GM04503 (cell line): ENCODE measurements around the gene IL17RD.

Source experiments
- DNase-seq: peaks from one replicate; pipeline ENCODE4 v3.0.0-alpha.2; 2012; ENCODE audit warnings: low read depth

IL17RD gene

GRCh38 chr3:57130571-57131209 lies 34.5 kb downstream of the IL17RD start:
- no peak for DNase-seq

DNA sequence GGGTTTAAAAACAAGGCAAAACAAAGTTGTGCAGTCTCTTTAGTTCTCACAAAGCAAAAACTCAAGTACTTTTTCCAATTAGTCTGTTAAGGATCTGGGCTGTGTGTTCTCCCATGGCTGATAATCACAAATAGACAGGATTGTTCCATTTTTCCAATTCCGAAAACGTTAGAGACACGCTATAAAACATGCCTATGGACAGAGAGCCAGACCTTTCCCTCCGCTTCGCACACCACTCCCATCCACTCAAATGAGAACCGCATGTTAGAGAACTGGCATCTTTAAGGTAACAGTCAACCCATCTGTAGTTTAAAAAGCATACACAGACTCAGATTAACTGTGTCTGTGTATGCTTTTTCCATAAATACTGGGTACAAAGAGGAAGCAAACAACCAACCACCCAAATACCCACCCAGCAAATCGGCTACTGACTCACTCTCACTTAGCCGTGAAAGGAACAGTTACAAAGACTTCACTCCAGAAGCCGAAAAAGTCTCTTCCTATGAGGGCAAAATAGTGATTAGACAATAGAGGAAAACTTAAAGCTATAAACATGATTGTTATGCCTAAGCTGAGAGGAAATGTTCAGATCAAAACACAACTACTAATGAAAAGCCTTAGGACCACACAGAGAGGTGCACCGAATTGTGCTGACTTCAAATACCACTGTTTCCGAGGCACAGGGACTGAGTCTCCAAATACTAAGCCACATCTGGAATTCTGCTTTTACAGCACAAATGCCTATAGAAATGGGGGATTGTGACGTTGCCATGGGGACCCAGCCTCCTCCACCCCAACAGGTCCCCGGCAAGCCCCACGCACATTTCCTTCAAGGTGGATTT lies 36.1 kb downstream of the IL17RD start:
- DNase-seq, result no peak

DNA sequence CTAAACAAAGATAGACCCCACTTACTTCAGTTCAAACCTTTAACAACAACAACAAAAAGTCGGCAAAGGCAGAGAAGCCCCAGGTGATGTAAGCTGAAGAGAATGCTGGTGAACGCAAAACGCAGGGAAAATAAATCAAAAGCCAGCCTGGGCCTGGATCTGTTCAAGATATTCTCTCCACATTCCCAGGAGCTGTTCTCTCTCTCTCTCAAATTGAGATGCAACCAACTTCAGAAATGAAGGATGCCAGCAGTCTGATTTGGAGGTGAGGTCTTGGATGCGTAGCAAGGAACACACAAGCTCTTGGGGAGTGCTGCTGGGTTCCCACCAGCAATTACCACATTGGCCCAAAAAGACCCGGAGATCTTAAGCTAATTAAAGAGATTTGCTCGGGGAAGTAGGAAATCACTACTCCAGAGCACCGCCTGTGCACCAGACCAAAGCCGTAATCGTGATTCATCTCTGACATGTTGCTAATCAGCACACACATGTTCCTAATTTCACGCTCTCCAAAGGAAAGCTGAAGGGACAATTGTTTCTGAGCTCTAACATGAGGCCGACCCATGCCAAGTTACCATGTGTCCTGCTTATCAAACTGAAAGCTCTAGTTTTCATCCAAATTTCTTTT lies 37.1 kb downstream of the IL17RD start:
- DNase-seq, result peak; percentile 41

DNA sequence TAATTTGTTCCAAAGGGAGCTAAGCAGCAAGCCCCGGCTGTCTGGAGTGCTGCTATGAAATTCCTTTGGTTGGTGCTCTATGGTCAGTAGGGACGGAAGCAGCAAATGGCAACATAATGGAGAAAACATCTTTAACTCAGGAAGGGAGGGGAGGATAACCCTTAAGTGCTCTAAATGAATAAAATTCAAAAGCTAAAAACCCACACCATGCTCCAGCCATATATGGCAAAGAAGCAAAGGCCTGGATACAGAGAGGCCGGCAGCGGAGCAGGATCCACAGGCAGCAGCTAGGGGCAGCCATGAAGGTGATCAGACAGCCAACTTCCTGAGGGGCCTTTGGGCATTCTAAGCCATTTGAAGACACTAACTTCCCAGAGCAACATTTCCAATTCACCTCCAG lies 38.9 kb downstream of the IL17RD start:
- DNase-seq, result no peak

DNA sequence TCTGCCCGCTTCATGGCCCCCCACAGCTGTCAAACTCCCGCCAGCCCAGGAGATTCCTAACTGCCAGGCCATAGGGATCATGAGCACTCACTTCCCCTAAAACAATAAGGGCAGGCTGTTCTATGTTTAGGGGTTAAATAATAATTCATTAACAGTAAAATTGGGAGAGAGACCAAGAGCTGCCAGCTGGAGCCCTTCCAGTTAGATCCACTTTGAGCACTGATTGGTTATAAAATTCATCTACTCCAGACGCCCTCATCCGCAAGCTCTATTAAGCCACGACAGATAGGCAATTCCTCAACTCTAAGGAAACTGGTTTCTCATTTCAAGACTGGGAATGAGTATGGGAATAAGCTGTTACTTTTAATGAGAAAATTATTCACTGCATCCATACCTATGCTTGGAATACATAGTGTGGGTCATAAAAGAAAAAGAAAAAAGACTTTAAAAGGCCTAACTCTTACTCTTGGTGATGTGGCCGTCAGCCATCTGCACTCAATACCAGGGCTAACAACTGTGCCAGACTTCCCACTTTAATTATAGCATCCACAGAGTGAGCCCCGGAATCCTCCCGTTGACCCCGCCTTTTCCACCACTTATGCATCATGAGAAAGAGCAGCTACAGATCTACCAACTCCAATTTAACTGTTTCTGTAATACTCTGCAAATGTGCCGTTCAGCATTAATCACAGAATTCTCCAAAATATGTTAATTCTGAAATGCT lies 44.5 kb downstream of the IL17RD start:
- no peak for DNase-seq

- no peak for DNase-seq
Measured at GRCh38 chr3:57120040-57120439, 45.1 kb downstream of the IL17RD start.

- no peak for DNase-seq
Measured at GRCh38 chr3:57118254-57118653, 46.9 kb downstream of the IL17RD start.

DNA sequence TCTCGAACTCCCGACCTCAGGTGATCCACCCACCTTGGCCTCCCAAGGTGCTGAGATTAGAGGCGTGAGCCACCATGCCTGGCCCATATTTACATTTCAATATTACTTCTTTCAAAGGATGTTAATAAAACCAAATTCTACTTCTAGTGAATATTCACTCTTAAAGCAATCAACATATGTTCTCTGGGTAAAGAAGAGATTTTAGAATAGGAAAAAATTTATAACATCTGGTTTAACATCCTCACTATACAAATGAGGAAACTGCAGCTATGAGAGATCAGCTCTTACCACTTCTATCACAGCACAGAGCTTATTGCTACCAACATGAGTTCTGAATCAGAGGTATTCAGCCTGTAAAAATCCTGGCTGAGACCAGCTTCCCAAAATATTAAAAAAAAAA lies 48.7 kb downstream of the IL17RD start:
- no peak for DNase-seq

DNA sequence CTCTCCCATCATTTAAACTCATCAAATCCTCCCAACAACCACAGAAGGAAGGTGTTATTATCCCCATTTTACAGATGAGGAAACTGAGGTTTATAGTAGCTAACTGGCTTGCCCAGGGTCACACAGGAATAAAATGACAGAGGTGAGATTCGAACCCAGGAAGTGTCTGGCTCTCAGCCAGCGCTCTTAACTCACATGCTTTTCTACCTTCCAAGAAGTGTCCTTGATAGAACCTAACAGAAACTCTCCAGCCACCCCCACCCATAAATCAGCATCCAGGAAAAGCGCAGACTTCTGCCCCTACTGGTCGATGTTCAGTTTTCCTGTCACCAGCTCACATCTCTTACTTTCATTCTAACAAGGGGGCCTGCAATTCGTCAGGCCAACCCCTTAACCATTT lies 52.9 kb downstream of the IL17RD start:
- no peak for DNase-seq

DNA sequence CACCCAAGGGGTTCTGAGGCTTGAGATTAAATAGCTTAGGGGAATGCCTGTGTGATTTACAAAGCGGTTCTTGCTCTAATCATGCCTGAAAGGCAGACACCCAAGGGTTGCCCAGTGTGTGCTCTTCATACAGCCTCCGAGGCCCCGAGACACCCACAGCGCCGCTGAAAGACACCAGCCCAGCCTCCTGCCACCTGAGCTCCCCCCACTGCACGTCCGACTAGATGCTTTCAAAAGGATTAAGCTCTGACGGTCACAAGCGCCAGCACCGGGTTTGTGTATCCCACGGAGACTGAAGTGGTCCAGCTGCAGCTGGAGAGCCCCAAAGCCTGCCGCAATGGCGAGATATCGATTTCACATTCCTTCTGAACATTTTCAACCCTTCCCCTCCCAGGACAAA lies 54.4 kb downstream of the IL17RD start:
- DNase-seq, result no peak

DNA sequence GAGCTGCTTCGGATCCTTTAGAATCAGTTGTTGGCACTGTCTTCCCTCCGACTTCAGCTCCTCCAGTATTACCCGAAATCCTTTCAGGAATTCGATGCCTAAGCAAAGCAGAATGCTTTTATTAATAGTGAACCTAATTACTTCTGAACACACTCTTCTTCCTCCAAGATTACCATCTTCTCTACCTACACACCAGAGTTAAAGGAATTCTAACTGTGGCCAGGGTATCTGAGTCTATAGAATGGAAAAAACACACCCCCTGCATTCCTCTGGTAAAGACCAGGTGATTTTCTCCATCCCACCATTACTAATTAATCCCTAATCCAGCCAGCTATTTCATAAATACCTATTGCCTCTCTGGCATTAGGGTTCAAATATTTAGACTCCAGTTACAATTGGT lies 54.9 kb downstream of the IL17RD start:
- DNase-seq, result no peak

GRCh38 chr3:57109437-57110199 lies 55.5 kb downstream of the IL17RD start:
- no peak for DNase-seq

GRCh38 chr3:57108684-57109083 lies 56.5 kb downstream of the IL17RD start:
- DNase-seq, result no peak

- DNase-seq, result no peak
Measured at GRCh38 chr3:57105585-57105984, 59.6 kb downstream of the IL17RD start.

DNA sequence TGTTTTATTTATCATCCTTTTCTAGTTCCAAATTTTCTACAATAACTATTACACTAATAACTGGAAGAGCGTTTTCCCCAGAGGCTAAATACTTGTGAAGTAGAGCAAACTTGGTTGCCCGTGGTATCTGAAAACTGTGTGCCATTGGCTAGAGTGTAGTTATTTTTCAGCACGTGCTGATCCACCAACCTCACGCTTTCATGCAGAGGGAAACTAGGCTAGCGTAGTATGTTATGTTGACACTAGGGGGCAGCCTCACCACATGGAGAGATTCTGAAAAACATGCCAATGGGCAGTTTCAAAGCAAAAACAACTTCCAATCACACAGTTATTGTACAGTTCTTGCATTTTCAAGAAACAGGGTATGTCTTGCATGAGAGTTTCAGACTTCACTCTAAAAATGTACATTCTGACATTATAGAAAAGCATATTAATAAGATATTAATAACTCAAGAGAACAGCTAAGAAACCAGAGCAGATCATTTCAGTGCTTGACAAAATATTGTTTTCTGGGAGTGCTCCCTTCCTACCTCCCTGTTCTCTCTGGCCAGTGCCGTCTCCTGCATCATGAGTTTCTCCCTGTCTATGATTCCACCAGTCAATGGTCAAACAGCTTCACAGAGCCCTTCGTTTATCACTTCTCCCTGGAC lies 65.0 kb downstream of the IL17RD start:
- DNase-seq, result peak; percentile 29

GRCh38 chr3:57098418-57099310 lies 66.5 kb downstream of the IL17RD start:
- no peak for DNase-seq

GRCh38 chr3:57097536-57097935 lies 67.6 kb downstream of the IL17RD start:
- DNase-seq, result no peak

DNA sequence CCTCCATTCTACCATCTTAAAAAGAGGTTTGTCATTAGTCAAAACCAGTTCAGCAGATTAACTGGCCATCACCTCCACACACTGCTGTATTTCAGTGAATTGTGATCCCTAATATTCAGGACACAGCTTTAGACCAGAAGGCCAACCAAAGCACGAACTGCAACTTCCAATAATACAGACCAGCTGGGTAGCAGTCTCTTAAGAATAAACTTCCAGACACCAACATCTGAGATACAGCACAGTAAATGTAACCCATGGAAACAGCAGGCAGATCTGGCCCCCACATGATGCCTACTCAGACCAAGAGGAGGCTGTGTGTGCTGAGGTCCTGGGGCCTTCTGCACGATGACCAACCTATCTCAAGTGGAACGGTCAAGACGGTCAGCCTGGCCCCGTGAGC lies 69.8 kb downstream of the IL17RD start:
- DNase-seq, result no peak

GRCh38 chr3:57094575-57094974 lies 70.6 kb downstream of the IL17RD start:
- peak; percentile 6 for DNase-seq

GRCh38 chr3:57093971-57094535 lies 71.1 kb downstream of the IL17RD start:
- DNase-seq, result no peak
